HG02763 (cell line): ENCODE results near the gene RGPD5.
"Not testable (repeated sequence)": the region's sequence is repeated elsewhere in the genome, so short reads cannot be mapped to it uniquely, and the experiment has no call there.

ENCODE experiments used
- ATAC-seq: cut with Tn5 transposase; IDR thresholded peaks from one replicate; pipeline ENCODE4 v1.9.1; 2021; ENCODE audit warnings: mild to moderate bottlenecking, moderate library complexity; ENCODE audit not compliant: unreplicated experiment

The RGPD5 gene

GRCh38 chr2:109891024-109891423 lies 96.9 kb downstream of the RGPD5 start:
- not testable (repeated sequence) for ATAC-seq

GRCh38 chr2:109893736-109894135 lies 99.6 kb downstream of the RGPD5 start:
- ATAC-seq, result not testable (repeated sequence)

- ATAC-seq, result not testable (repeated sequence)
Measured at GRCh38 chr2:109894141-109894540, 100.0 kb downstream of the RGPD5 start.

- ATAC-seq, result not testable (repeated sequence)
Measured at GRCh38 chr2:109895090-109895869, 101.2 kb downstream of the RGPD5 start.

GRCh38 chr2:109896212-109896611 lies 102.1 kb downstream of the RGPD5 start:
- peak; percentile 97 for ATAC-seq

GRCh38 chr2:109897769-109898461 lies 103.8 kb downstream of the RGPD5 start:
- ATAC-seq, result not testable (repeated sequence)

- ATAC-seq, result not testable (repeated sequence)
Measured at GRCh38 chr2:109898462-109899336, 104.6 kb downstream of the RGPD5 start, which contains the start of gene LIMS3. Gene LIMS3, plus strand, starts transcription at chr2:109898688. Its CDS starts 41 bp downstream, at chr2:109898729.

GRCh38 chr2:109905796-109906195 lies 111.7 kb downstream of the RGPD5 start:
- ATAC-seq, result peak; percentile 83
